ENCODE measurements around the gene C9orf50.
"Not testable (repeated sequence)": the region's sequence is repeated elsewhere in the genome, so short reads cannot be mapped to it uniquely, and the experiment has no call there.

C9orf50 gene

DNA sequence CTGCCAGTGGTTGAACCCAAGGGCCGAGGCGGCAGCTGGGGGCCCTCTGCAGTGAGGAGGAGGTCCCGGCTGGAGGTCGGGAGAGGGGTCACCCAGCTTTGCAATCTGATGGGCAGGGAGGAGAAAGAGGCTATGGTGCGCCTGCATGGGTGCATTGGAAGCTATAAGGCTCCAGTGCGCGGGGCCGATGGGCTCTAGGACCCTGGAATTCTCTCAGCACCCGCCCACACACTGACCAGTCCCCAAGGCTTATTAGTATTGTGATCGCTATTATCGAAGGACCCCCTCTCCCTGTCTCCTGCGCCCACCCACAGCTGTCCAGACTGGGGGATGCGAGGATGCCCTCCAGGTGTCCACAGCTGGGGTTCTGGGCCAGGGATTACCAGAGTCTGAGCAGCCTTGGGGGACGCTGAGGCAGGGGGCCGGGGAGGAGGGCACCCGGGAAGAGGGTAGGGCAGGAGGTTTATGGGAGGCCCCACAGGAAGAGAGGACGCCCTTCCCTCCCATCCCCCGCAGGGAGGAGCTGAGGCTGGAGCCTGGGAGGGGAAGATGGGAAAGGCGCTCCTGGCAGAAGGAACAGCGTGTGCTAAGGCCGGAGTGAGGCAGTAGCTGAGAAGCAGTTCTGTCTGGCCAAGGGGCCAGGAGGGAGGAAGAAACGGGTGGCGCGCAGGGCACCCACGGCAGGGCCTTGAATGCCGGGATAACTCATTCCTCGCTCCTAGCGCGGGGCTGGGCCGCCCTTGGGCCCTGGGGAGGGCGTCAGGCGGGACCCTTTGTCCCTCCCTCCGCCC is 24.2 kb downstream of the C9orf50 start:
- no peak for TF ChIP-seq CTCF (IDR thresholded peaks at IDR 0.05; ENCODE audit: low read depth, low read length)
- peak overlapping the region; percentile 23 to 46 for H3K4me3 ChIP-seq (replicated peaks in 1 of 2; ENCODE audit: low read depth in 2 of 2, low read length in 2 of 2)
- DNase-seq (ENCODE audit: low read depth in 2 of 2): peak; percentile 78 to 82

DNA sequence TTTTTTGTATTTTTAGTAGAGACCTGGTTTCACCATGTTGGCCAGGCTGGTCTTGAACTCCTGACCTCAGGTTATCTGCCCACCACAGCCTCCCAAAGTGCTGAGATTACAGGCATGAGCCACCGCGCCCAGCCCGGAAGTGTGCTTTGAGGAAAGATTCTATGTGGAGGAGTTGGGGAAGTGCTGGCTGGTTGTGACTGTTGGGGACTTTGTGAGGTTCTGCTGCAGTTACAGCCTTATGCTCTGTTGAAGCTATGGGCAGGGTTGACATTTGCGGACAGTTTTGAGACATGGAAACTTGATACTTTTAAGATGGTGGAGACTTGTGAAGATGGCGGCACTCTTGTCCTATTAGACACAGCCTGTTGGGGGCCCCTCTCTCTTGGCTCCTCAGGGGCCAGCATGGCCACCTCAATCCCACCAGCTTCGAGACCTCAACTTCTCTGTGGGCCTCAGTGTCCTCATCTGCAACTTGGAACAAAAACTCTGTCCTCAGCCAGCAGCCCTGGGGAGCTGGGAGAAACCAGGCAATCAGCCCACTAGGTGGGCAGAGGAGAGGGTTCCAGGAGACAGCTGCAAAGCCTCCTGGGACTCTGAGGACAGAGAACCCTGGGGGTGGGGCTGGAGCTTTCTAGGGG is 24.9 kb downstream of the C9orf50 start:
- no peak for TF ChIP-seq CTCF (IDR thresholded peaks at IDR 0.05; ENCODE audit: low read depth, low read length)
- H3K4me3 ChIP-seq (replicated peaks in 1 of 2; ENCODE audit: low read depth in 2 of 2, low read length in 2 of 2): no peak overlapping the region
- DNase-seq (ENCODE audit: low read depth in 2 of 2): no peak

DNA sequence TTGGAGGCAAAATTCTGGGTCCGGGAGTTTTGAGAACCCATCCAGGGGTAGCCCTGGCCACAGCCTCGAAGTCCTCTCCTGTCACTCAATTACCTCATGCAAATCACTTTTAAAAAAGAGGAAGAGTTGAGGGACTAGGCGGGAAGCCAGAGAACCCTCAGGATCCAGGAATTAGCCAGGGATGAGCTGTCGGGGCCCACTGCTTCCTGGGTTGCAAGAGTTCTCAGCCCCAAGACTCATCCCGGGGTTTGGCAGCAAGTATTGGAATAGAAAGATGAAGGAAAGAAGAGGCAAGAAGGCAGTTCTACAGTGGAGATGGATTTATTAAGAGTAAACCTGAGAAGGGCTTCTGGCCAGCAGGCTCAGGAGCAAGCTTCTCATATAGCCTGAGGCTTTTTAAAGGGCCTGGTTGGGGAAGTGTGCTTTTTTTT is 25.6 kb downstream of the C9orf50 start:
- TF ChIP-seq CTCF (IDR thresholded peaks at IDR 0.05; ENCODE audit: low read depth, low read length): no peak
- DNase-seq (ENCODE audit: low read depth in 2 of 2): peak in 1 of 2 donors; percentile 20
- no peak overlapping the region for H3K4me3 ChIP-seq (replicated peaks in 1 of 2; ENCODE audit: low read depth in 2 of 2, low read length in 2 of 2)

- TF ChIP-seq CTCF (IDR thresholded peaks at IDR 0.05; ENCODE audit: low read depth, low read length): no peak
- no peak for DNase-seq (ENCODE audit: low read depth in 2 of 2)
- H3K4me3 ChIP-seq (replicated peaks in 1 of 2; ENCODE audit: low read depth in 2 of 2, low read length in 2 of 2): no peak overlapping the region
Measured at GRCh38 chr9:129594632-129595031, 26.3 kb downstream of the C9orf50 start.

DNA sequence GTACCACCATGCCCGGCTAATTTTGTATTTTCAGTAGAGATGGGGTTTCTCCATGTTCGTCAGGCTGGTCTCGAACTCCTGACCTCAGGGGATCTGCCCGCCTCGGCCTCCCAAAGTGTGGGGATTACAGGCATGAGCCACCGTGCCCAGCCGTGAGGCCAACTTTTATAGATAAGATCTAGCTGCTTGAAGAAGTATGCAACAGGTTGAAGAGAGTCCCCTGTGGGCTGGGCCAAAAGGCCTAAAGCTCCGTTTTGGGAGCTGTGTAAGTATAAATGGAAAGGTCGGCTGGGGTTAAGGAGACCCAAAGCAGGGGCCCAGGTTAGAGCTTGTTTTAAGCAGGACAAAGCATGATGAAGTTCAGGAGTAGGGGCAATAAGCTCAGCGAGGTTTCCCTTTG is 28.1 kb downstream of the C9orf50 start:
- not testable (repeated sequence) for DNase-seq (ENCODE audit: low read depth in 2 of 2)

GRCh38 chr9:129591916-129592315 is 29.0 kb downstream of the C9orf50 start:
- DNase-seq (ENCODE audit: low read depth in 2 of 2): no peak
- no peak overlapping the region for H3K4me3 ChIP-seq (replicated peaks in 1 of 2; ENCODE audit: low read depth in 2 of 2, low read length in 2 of 2)
- TF ChIP-seq CTCF (IDR thresholded peaks at IDR 0.05; ENCODE audit: low read depth, low read length): no peak

More for the DNA sequence above, 28.1 kb downstream of the C9orf50 start:
- not testable (repeated sequence) for H3K4me3 ChIP-seq (replicated peaks in 1 of 2; ENCODE audit: low read depth in 2 of 2, low read length in 2 of 2)

DNA sequence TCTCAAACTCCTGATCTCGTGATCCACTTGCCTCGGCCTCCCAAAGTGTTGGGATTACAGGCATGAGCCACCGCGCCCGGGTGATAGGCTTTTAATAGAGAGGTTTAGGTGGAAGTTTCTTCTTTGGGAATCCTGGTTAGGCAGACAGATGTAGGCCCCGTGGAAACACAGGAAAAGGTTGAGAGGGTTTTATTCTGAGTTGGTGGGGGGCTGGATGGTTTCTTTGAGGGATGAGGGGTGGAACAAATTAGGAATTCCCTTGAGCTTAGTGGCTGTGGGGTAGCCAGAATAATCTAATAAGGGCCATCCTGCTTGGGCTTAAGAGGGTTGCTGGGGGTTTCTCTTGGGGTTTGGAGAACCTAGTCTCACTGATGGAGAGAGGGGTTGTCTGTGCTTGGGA is 30.4 kb downstream of the C9orf50 start:
- no peak overlapping the region for H3K4me3 ChIP-seq (replicated peaks in 1 of 2; ENCODE audit: low read depth in 2 of 2, low read length in 2 of 2)
- DNase-seq (ENCODE audit: low read depth in 2 of 2): no peak
- TF ChIP-seq CTCF (IDR thresholded peaks at IDR 0.05; ENCODE audit: low read depth, low read length): no peak

Measured in cardiac fibroblast (primary cell).